GM12801 (cell line): ENCODE measurements around the gene ABHD12.

ENCODE experiments used
- CTCF ChIP-seq: IDR thresholded peaks from one replicate; pipeline ENCODE4 v1.5.1; 2011; ENCODE audit warnings: control low read depth; ENCODE audit not compliant: insufficient read length; ENCODE audit errors: extremely low read depth

The ABHD12 gene

GRCh38 chr20:25258828-25259227 lies 131.8 kb downstream of the ABHD12 start:
- TF ChIP-seq CTCF: no peak

DNA sequence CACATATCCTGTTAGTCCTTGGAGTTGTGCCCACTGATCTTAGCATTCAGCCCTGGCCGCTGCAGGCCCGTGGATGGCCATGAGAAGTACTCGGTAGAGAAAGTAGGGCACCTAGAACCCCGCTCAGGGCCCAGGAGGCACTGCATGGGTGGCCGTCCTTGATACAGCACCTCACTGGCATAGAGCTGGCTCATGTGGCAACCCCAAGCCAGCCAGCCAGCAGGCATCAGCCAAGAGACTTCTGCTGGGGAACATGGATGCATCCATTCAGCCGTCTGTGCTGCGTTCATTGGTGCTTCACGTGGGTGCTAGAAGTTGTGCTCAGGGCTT lies 132.2 kb downstream of the ABHD12 start:
- no peak for TF ChIP-seq CTCF

- TF ChIP-seq CTCF: no peak
Measured at GRCh38 chr20:25257756-25258475, 132.7 kb downstream of the ABHD12 start.

GRCh38 chr20:25257130-25257529 lies 133.5 kb downstream of the ABHD12 start:
- TF ChIP-seq CTCF: no peak

- no peak for TF ChIP-seq CTCF
Measured at GRCh38 chr20:25256226-25256859, 134.3 kb downstream of the ABHD12 start.

DNA sequence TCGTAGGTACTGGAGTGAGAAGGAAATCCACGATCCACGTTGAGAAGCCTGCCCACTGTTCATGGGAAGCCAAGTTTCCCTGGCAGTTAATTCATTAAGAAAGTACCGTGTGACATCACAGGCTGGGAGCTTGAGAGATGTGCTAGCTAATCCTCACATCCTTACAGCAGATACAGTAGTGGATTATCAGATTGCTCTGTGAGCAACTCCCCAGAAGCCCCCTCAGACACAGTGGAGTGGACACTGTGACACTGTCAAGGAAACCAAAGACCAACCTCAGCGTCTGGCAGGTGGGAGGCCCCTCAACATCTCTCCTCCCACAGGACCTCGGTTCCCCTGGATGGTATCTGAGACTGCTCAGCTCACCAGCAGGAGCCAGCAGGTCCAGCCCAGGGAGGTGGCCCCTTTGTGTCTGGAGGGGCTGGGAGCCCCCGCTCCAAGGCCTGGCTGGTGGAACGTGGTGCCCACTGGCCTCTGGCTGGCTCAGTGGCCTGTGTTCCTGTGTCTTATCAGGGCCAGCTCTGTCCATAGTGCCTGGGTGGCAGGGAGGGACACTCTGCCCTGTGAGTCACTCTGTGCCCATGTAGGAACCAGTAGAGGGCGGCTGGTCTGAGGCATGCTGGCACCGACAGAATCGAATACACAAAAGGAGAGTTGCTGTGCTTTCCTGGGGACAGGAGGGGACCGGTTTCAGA lies 135.5 kb downstream of the ABHD12 start:
- TF ChIP-seq CTCF: no peak

GRCh38 chr20:25254571-25254970 lies 136.1 kb downstream of the ABHD12 start:
- TF ChIP-seq CTCF: no peak
